Measurements from ENCODE around the gene RAB6D.
"Not testable (repeated sequence)": the region's sequence is repeated elsewhere in the genome, so short reads cannot be mapped to it uniquely, and the experiment has no call there.

RAB6D gene

DNA sequence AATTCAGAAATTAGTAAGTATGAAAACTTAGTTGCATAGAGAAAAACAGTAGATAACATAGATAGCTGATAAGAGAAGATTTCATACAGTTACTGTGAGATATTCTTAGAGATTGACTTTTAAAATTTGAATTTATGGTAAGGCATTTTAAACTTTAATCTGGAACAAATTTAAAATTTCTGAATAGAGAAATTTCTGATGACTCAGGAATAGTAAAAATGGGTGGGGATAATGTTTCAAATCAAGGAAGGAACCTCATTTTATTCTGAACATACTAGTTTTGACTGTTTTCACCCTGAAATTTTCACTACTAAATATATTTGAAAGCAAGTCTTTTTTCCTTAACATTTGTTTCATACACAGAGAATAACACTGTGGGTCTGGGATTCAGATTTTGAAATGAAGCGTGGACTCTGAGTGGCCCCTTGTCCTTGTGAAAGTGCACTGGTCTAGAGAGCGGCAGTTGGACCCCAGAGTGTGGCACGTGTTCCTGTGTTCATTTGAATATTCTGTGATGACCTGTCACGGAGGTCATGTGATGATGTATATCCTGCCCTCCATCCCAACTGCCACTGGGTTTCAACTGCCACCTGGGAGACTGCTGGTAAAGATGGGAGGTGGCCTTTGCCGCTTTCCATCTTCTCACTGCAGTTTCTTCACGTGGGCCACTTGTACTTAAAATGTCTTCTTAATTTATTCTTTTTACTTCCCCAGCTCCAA lies 38.5 kb upstream of the RAB6D start:
- ChIA-PET POLR2A (no interaction called here), CTCF (interaction anchor here (1.0 to 1.4 kb wide), 2 partner anchors 9 to 11 kb away, joined by 4 to 6 read pairs; no protein-coding TSS in a partner anchor)
- H3K4me3 ChIP-seq (ENCODE audit: low read depth, low read length) = no peak overlapping the region
- no peak for DNase-seq (ENCODE audit: low read depth, low spot score)
- TF ChIP-seq, protein P1, sequence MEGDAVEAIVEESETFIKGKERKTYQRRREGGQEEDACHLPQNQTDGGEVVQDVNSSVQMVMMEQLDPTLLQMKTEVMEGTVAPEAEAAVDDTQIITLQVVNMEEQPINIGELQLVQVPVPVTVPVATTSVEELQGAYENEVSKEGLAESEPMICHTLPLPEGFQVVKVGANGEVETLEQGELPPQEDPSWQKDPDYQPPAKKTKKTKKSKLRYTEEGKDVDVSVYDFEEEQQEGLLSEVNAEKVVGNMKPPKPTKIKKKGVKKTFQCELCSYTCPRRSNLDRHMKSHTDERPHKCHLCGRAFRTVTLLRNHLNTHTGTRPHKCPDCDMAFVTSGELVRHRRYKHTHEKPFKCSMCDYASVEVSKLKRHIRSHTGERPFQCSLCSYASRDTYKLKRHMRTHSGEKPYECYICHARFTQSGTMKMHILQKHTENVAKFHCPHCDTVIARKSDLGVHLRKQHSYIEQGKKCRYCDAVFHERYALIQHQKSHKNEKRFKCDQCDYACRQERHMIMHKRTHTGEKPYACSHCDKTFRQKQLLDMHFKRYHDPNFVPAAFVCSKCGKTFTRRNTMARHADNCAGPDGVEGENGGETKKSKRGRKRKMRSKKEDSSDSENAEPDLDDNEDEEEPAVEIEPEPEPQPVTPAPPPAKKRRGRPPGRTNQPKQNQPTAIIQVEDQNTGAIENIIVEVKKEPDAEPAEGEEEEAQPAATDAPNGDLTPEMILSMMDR (IDR thresholded peaks at IDR 0.05; ENCODE audit: insufficient read depth, low read length, missing control alignments) = no peak

DNA sequence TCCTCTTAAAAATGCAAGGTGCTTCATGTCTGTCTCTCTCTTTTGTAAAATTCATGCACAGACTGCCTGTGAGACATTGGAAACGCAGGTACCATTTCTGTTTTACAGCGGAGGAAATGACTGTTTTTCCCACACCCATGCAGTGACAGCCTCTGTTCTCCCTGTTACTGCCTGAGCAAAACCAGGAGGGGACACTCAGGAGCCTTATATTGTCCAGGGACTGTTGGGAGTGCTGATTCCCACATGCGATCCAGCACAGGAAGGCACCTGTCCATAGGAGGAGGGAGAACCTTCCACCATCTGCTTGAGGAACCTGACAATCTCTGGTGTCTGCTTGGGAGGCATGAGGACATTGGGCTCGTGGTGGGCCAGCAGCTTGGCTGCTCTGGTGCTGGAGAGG lies 36.9 kb upstream of the RAB6D start:
- CTCF ChIA-PET = no interaction called here
- no peak overlapping the region for H3K4me3 ChIP-seq (ENCODE audit: low read depth, low read length)
- no peak for DNase-seq (ENCODE audit: low read depth, low spot score)
- TF ChIP-seq, protein P1 (IDR thresholded peaks at IDR 0.05; ENCODE audit: insufficient read depth, low read length, missing control alignments) = no peak
- POLR2A ChIA-PET = no interaction called here

DNA sequence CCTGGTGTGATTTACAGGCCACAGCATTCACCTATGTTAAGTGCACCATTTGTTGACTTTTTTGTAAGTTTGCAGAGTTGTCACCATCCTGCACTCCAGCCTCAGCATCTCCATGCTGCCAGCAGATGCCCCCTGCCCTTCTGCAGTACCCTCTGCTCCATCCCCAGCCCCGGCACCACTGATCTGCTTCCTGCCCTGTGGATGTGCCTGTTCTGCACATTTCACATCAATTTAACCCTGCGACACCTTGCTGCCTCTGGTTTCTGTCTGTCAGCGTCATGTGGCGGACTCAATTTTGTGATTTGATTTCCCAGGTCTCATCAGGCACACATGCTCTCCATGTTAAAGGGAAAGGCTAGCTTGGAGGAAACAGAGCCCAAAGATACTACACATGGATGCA lies 36.5 kb upstream of the RAB6D start:
- DNase-seq (ENCODE audit: low read depth, low spot score); CTCF ChIA-PET; POLR2A ChIA-PET; H3K4me3 ChIP-seq (ENCODE audit: low read depth, low read length): not testable (repeated sequence)

DNA sequence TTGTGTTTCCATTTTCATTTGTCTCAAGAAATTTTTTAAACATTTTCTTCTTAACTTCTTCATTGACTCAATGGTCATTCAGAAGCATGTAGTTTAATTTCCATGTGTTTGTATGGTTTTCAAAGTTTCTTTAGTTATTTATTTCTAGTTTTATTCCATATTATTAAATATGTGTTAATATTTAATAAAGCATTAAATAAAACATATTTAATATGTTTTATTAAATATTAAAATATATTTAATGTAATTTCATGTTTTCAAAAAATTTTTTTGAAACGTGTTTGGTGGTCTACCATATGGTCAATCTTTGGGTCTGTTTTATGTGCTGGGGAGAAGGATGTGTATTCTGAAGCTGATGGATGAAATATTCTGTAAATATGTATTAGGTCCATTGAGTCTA lies 32.2 kb upstream of the RAB6D start:
- CTCF ChIA-PET; DNase-seq (ENCODE audit: low read depth, low spot score); POLR2A ChIA-PET; H3K4me3 ChIP-seq (ENCODE audit: low read depth, low read length): not testable (repeated sequence)

DNA sequence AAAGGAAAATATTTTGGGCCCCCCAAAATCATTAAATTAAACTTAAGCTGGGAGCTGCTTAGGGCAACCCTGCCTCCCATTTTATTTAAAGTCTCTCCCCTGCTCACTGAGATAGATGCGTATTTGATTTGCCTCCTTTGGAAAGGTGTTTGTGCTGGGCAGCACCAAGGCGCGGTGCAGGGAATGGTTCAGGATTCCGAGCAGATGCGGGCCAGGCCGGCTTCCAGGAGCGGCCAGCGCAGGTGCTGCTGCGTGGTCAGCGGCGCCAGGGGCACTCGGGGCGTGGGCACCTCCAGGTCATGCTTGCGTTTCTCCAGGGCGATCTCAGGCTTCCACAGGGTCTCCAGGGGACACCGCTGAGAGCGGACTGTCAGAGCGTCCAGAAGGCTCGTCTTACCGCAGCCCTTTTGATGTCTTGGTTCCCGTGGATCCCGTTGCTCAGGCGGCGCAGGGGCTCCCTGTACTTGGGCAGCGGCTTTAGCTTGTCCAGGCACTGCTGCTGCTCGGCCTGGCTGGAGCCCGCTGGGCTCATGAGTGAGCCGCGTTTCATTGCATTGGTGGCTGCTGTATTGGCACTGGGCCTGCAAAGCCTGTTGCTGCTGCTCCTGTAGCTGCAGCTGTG lies 31.2 kb upstream of the RAB6D start:
- H3K4me3 ChIP-seq (ENCODE audit: low read depth, low read length); DNase-seq (ENCODE audit: low read depth, low spot score); POLR2A ChIA-PET; CTCF ChIA-PET: not testable (repeated sequence)

DNA sequence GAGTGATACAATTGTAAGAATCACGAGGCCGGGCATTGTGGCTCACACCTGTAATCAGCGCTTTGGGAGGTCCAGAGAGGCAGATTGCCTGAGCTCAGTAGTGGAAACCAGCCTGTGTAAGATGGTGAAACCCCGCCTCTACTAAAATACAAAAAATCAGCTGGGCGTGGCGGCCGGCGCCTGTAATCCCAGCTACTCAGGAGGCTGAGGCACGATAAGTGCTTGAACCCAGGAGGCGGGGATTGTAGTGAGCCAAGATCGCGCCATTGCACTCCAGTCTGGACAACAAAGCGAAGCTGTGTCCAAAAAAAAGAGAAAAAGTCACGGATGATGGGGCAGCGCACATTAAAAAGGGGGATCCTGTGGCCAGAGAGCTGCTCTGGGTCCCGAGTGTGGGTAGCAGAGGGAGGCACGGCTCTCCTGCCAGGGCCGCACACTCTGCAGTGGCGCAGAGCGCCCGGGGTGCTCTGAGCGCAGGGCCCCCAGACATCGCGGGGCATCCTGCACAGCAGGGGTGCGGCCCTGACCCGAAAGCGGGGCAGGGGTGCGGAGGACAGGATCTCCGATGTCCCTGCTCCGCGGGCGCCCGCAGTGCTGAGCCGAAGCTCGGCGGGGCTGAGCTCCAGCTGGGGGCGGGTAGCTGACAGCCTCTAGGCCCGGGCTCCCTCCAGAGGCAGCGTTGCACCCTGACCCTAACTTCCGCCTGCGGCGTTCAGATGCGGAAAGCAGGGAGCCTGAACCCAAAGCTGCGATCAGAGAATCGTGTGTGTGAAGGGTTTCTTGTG lies 30.4 kb upstream of the RAB6D start:
- H3K4me3 ChIP-seq (ENCODE audit: low read depth, low read length) = no peak overlapping the region
- TF ChIP-seq, protein P1 (IDR thresholded peaks at IDR 0.05; ENCODE audit: insufficient read depth, low read length, missing control alignments) = no peak
- POLR2A ChIA-PET = no interaction called here
- no peak for DNase-seq (ENCODE audit: low read depth, low spot score)
- CTCF ChIA-PET = no interaction called here

DNA sequence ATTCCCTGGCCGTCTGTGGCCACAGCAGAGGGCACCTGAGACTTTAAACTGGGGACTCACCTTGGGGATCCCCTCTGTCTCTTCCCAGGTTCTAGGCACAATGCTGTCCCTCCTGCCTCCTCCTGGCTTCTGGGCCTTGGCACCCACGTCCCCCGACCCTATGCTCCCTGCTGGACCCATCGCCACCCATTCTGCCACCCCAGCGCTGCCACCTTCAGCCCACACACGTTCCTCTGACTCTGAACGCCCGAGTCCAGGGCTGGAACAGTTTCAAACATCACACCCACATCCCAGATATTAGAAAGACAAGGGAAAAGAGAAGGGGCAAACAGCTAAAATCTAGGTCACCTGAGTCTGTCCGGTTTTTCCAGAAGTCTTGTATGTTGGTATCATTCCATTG lies 28.0 kb upstream of the RAB6D start:
- POLR2A ChIA-PET; H3K4me3 ChIP-seq (ENCODE audit: low read depth, low read length); CTCF ChIA-PET; DNase-seq (ENCODE audit: low read depth, low spot score): not testable (repeated sequence)

DNA sequence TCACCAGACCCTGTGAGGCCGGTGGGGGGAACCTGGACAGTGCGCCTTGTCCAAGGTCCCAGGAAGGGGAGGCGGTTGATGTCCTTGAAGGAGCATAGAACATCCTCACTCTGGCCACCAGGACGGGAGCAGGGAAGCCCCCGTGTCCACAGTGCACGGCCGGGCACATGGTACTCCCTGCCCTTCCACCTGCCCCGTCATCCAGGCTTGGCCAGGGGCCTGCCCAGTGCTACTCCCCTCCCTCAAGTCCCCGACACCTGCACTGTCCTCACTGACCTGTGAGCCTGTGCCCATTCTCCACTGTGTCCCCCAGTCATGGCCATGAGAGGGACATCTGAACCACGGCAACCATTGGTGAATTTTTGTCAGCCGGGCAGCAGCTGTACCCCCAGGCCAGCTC lies 27.5 kb upstream of the RAB6D start:
- DNase-seq (ENCODE audit: low read depth, low spot score); POLR2A ChIA-PET; H3K4me3 ChIP-seq (ENCODE audit: low read depth, low read length); CTCF ChIA-PET: not testable (repeated sequence)

DNA sequence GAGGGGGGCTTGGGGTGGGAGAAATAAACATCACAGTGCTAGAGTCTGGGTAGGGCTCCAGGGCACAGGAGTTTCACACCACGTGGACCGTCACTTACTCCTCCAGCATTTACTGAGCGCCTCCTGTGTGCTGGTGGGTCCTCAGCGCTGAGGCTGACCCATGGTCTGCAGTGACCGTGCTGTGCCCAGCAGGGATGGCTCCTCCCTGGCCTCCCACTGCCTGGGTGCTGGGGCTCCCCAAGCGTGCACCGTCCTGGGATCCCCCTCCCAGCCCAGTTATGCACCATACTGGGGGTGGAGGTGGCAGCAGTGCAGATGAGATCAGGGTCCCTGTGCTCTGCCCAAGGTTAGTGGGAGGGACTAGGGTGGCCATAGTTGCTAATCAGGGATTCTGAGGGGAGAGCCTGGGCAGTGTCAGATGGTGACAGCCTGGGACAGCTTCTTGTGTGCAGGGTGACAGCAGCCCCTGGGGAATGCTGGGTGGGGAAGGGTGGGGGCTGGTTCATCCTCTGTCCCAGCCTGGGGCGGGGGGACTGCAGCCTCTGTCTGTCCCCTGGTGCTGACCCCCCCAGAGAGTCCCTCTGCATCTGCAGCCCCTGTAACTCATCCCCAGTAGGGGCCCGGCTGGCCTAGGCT lies 26.6 kb upstream of the RAB6D start:
- CTCF ChIA-PET; POLR2A ChIA-PET; H3K4me3 ChIP-seq (ENCODE audit: low read depth, low read length); DNase-seq (ENCODE audit: low read depth, low spot score): not testable (repeated sequence)

Data from AG04449 (cell line).